Heart left ventricle (tissue), 16 donors: ENCODE data around the gene UST. TPM values are rescaled to one million over a fixed set of nuclear protein-coding genes. Genes with fewer than 3 reads are reported as not detected.

Source experiments
- ATAC-seq, 4 donors: fragments of 200-7000 bp; cut with Tn5 transposase; one replicate each; pipeline ENCODE4 v1.9.1; 2020 to 2022; ENCODE audit warnings: moderate library complexity in 4 of 4, mild to moderate bottlenecking in 3 of 4, moderate number of reproducible peaks in 1 of 4
- DNase-seq, 5 donors: peaks; one replicate each; pipeline ENCODE4 v3.0.0-alpha.2; 2020
- H3K27ac ChIP-seq, 12 donors: fragments of 200-600 bp; sonication (generic) in 4 of 12; one replicate each; pipeline versions ENCODE4 v1.5.0 to v1.8.0; 2016 to 2022; ENCODE audit warnings: mild to moderate bottlenecking in 2 of 12
- H3K27me3 ChIP-seq, 9 donors: fragments of 200-600 bp; sonication (generic) in 2 of 9; one replicate each; pipeline versions ENCODE4 v1.5.1 to v1.8.0; 2016 to 2022; ENCODE audit warnings: mild to moderate bottlenecking in 3 of 9
- H3K36me3 ChIP-seq, 9 donors: fragments of 200-600 bp; sonication (generic) in 2 of 9; one replicate each; pipeline versions ENCODE4 v1.5.0 to v1.8.0; 2018 to 2022; ENCODE audit warnings: mild to moderate bottlenecking in 2 of 9
- H3K4me1 ChIP-seq, 12 donors: fragments of 200-600 bp; sonication (generic) in 4 of 12; one replicate each; pipeline versions ENCODE4 v1.5.0 to v1.8.0; 2016 to 2022; ENCODE audit warnings: mild to moderate bottlenecking in 3 of 12
- H3K4me3 ChIP-seq, 12 donors: fragments of 200-600 bp; sonication (generic) in 4 of 12; one replicate each; pipeline versions ENCODE4 v1.5.0 to v1.8.0; 2017 to 2022; ENCODE audit warnings: mild to moderate bottlenecking in 9 of 12, moderate library complexity in 4 of 12
- H3K9me3 ChIP-seq, 12 donors: fragments of 200-600 bp; sonication (generic) in 4 of 12; one replicate each; pipeline versions ENCODE4 v1.5.0 to v1.8.0; 2016 to 2022; ENCODE audit warnings: mild to moderate bottlenecking in 1 of 12
- CTCF ChIP-seq, 12 donors: fragments of 200-600 bp; sonication (generic) in 4 of 12; IDR thresholded peaks; one replicate each; pipeline versions ENCODE4 v1.5.0 to v1.8.0; 2018 to 2022; ENCODE audit warnings: antibody characterized with exemption in 12 of 12, mild to moderate bottlenecking in 5 of 12
- POLR2A ChIP-seq, 2 donors: fragments of 450-650 bp; IDR thresholded peaks; one replicate each; pipeline ENCODE4 v1.6.1; 2017; ENCODE audit warnings: antibody characterized with exemption in 2 of 2, mild to moderate bottlenecking in 2 of 2, moderate library complexity in 2 of 2
- WGBS, 4 donors: extraction: QIAGEN DNeasy Blood & Tissue Kit in 2 of 4; methylation state at CpG; one replicate each; pipeline versions ENCODE4 v1.1.5 to v1.1.7; 2013 to 2018; 5-methylcytosine and 5-hydroxymethylcytosine counted together
- intact Hi-C, 10 donors: fragments of 100-400 bp; cut with DNase I; formaldehyde crosslinking; loops; one replicate each; pipeline versions ENCODE4 v1.11.1 to v1.14.2; 2022
- polyA plus RNA-seq, 2 donors: library from polyadenylated mRNA; stranded (reverse); fragments of 200-250 nt; gene quantifications; one replicate each; pipeline ENCODE4 v1.2.3, GENCODE V29; 2013
- total RNA-seq, 9 donors: library from RNA; depleted of rRNA in 2 of 9; stranded (reverse); fragments of >200 nt in 2 of 9; fragmentation: NEBNext Ultra II Directional in 3 of 9; extraction: Animal tissue kit (Norgen Biotek cat#: 25700) in 3 of 9; gene quantifications; one replicate each; pipeline versions ENCODE4 v1.1.0 to v1.2.4, GENCODE V29; 2016 to 2023
- donor health status: ischemic (EF 13 %, LVEDD 7.1; RV severe dilation, severe dysfunction).
- donor health status: healthy with polysubstance abuse.
- donor health status: DM: no; HTN: yes; CAD: no.
- donor health status: DM: no; HTN: no; CAD: no.
- donor health status: ischemic (EF 25% LVEDD 6.9; RV normal size, moderate dysfunction).
- donor health status: ischemic (EF 25% LVEDD 5.7; RV mildly dilated, moderate dysfunction).
- donor health status: healthy.
- donor health status: DM: yes; HTN: yes; CAD: no.
- donor health status: ischemic (EF 35%, LVEDD 5.7; RV mildly dilated, moderate dysfunction).
- donor health status: nonischemic (EF 11% LVEDD 7.7; RV severe dilation, severe dysfunction).
- donor health status: DM: yes; HTN: yes; CAD: no.
- donor health status: PGD.
- donor health status: ischemic (EF 29% LVEDD 5.4; RV normal size, mild dysfunction).
- donor health status: nonischemic (EF 23%, LVEDD 6.1; RV moderate dilation, normal function).

UST gene
- total and polyA plus RNA-seq, 11 donors: 1.1 to 5.8 (median 2.7) TPM

GRCh38 chr6:148968771-148969602 lies 222.2 kb downstream of the UST start:
- H3K27ac ChIP-seq: peak overlapping the region in 1 of 12 donors; percentile 17
- ATAC-seq (no peak), DNase-seq (no peak)
- intact Hi-C loops: no loop called here
- 67 to 92% (median 85%) methylated on average over 4 of the region's 4 CpGs for WGBS, 4 donors
- TF ChIP-seq POLR2A (IDR thresholded peaks at IDR 0.05): no peak
- TF ChIP-seq CTCF (IDR thresholded peaks at IDR 0.05): no peak
- H3K4me3 ChIP-seq: no peak overlapping the region
- peaks cover 0 to 9% (median 0%) of the 10 kb centered on the region in 12 donors for H3K4me1 ChIP-seq
- peaks cover 0 to 3% (median 0%) of the 10 kb centered on the region in 9 donors for H3K27me3 ChIP-seq
- no peaks in the 10 kb centered on the region for H3K9me3 ChIP-seq
- no peaks in the 10 kb centered on the region for H3K36me3 ChIP-seq

- ATAC-seq: peak in 3 of 4 donors; percentile 30 to 65 (median 53)
- H3K27ac ChIP-seq: peak overlapping the region in 2 of 12 donors; percentile 17 to 21
- H3K4me1 ChIP-seq: peaks cover 0 to 10% (median 0%) of the 10 kb centered on the region in 12 donors
- no peaks in the 10 kb centered on the region for H3K36me3 ChIP-seq
- 63 to 77% (median 70%) methylated on average over 10 of the region's 10 CpGs for WGBS, 4 donors
- H3K4me3 ChIP-seq: no peak overlapping the region
- TF ChIP-seq CTCF (IDR thresholded peaks at IDR 0.05) (no peak), POLR2A (IDR thresholded peaks at IDR 0.05) (no peak)
- intact Hi-C loops: no loop called here
- DNase-seq: peak in 2 of 5 donors; percentile 41 to 52
- no peaks in the 10 kb centered on the region for H3K9me3 ChIP-seq
- peaks cover 0 to 3% (median 0%) of the 10 kb centered on the region in 9 donors for H3K27me3 ChIP-seq
Measured at GRCh38 chr6:148969603-148970061, 222.8 kb downstream of the UST start.

GRCh38 chr6:148971031-148971927 lies 224.4 kb downstream of the UST start:
- intact Hi-C loops: no loop called here
- no peak for ATAC-seq
- no peaks in the 10 kb centered on the region for H3K36me3 ChIP-seq
- no peak overlapping the region for H3K4me3 ChIP-seq
- H3K9me3 ChIP-seq: no peaks in the 10 kb centered on the region
- H3K27ac ChIP-seq: no peak overlapping the region
- peaks cover 0 to 3% (median 0%) of the 10 kb centered on the region in 9 donors for H3K27me3 ChIP-seq
- no peak for DNase-seq
- TF ChIP-seq POLR2A (IDR thresholded peaks at IDR 0.05) (no peak), CTCF (IDR thresholded peaks at IDR 0.05) (no peak)
- 77 to 89% (median 87%) methylated on average over 6 of the region's 6 CpGs for WGBS, 4 donors
- H3K4me1 ChIP-seq: peaks cover 0 to 10% (median 0%) of the 10 kb centered on the region in 12 donors
